Measurements from ENCODE around the gene NRP1. TPM values are rescaled to one million over a fixed set of nuclear protein-coding genes. Genes with fewer than 3 reads are reported as not detected.

NRP1 gene
- total and polyA plus RNA-seq, 4 donors: 18.5 to 188 (median 71.7) TPM

GRCh38 chr10:33179067-33179466, 155.4 kb downstream of the NRP1 start:
- no peak for TF ChIP-seq CTCF (IDR thresholded peaks at IDR 0.05; ENCODE audit: control extremely low read depth, extremely low read depth)
- no peak overlapping the region for H3K4me3 ChIP-seq
- H3K27me3 ChIP-seq (ENCODE audit: control insufficient read depth in 3 of 3, insufficient read depth in 3 of 3, low read length in 2 of 3): no peaks in the 10 kb centered on the region
- no peak overlapping the region for H3K9ac ChIP-seq (ENCODE audit: insufficient read depth in 1 of 2, low read length in 2 of 2)
- H3K4me1 ChIP-seq (ENCODE audit: control insufficient read depth in 5 of 5, insufficient read depth in 5 of 5, low read length in 5 of 5): peaks cover 0 to 3% (median 0%) of the 10 kb centered on the region in 5 donors
- peaks cover 10 to 34% (median 26%) of the 10 kb centered on the region in 4 donors for H3K36me3 ChIP-seq (ENCODE audit: control insufficient read depth in 4 of 4, insufficient read depth in 4 of 4, low read length in 4 of 4)
- no peak for ATAC-seq (ENCODE audit: insufficient read depth, low FRiP score)
- H3K27ac ChIP-seq (ENCODE audit: low read depth in 1 of 2, low read length in 1 of 2): peak overlapping the region in 1 of 2 donors; percentile 49
- H3K9me3 ChIP-seq (ENCODE audit: control insufficient read depth in 4 of 4, insufficient read depth in 3 of 4, low read length in 3 of 4): no peaks in the 10 kb centered on the region
- 64 to 77% methylated on average over 8 of the region's 8 CpGs for WGBS, 2 donors
- no peak for DNase-seq

- WGBS, 2 donors: 58 to 81% methylated on average over 3 of the region's 3 CpGs
- DNase-seq: no peak
These were observed 156.3 kb downstream of the NRP1 start for GRCh38 chr10:33178026-33178755.

GRCh38 chr10:33176688-33177087, 157.8 kb downstream of the NRP1 start:
- no peaks in the 10 kb centered on the region for H3K9me3 ChIP-seq (ENCODE audit: control insufficient read depth in 4 of 4, insufficient read depth in 3 of 4, low read length in 3 of 4)
- H3K27me3 ChIP-seq (ENCODE audit: control insufficient read depth in 3 of 3, insufficient read depth in 3 of 3, low read length in 2 of 3): no peaks in the 10 kb centered on the region
- H3K36me3 ChIP-seq (ENCODE audit: control insufficient read depth in 4 of 4, insufficient read depth in 4 of 4, low read length in 4 of 4): peaks cover 8 to 28% (median 18%) of the 10 kb centered on the region in 4 donors
- peaks cover 0 to 3% (median 0%) of the 10 kb centered on the region in 5 donors for H3K4me1 ChIP-seq (ENCODE audit: control insufficient read depth in 5 of 5, insufficient read depth in 5 of 5, low read length in 5 of 5)
- no peak for TF ChIP-seq CTCF (IDR thresholded peaks at IDR 0.05; ENCODE audit: control extremely low read depth, extremely low read depth)
- DNase-seq: no peak
- 78 to 86% methylated on average over 2 of the region's 2 CpGs for WGBS, 2 donors
- ATAC-seq (ENCODE audit: insufficient read depth, low FRiP score): no peak
- H3K9ac ChIP-seq (ENCODE audit: insufficient read depth in 1 of 2, low read length in 2 of 2): no peak overlapping the region
- no peak overlapping the region for H3K27ac ChIP-seq (ENCODE audit: low read depth in 1 of 2, low read length in 1 of 2)
- no peak overlapping the region for H3K4me3 ChIP-seq

More at GRCh38 chr10:33178026-33178755, 156.3 kb downstream of the NRP1 start:
- no peak for ATAC-seq (ENCODE audit: insufficient read depth, low FRiP score)
- H3K9ac ChIP-seq (ENCODE audit: insufficient read depth in 1 of 2, low read length in 2 of 2): no peak overlapping the region
- no peaks in the 10 kb centered on the region for H3K27me3 ChIP-seq (ENCODE audit: control insufficient read depth in 3 of 3, insufficient read depth in 3 of 3, low read length in 2 of 3)
- H3K27ac ChIP-seq (ENCODE audit: low read depth in 1 of 2, low read length in 1 of 2): no peak overlapping the region
- H3K4me3 ChIP-seq: no peak overlapping the region
- no peaks in the 10 kb centered on the region for H3K9me3 ChIP-seq (ENCODE audit: control insufficient read depth in 4 of 4, insufficient read depth in 3 of 4, low read length in 3 of 4)
- peaks cover 10 to 34% (median 23%) of the 10 kb centered on the region in 4 donors for H3K36me3 ChIP-seq (ENCODE audit: control insufficient read depth in 4 of 4, insufficient read depth in 4 of 4, low read length in 4 of 4)
- TF ChIP-seq CTCF (IDR thresholded peaks at IDR 0.05; ENCODE audit: control extremely low read depth, extremely low read depth): no peak
- peaks cover 0 to 3% (median 0%) of the 10 kb centered on the region in 5 donors for H3K4me1 ChIP-seq (ENCODE audit: control insufficient read depth in 5 of 5, insufficient read depth in 5 of 5, low read length in 5 of 5)

Measured in lung (tissue), 12 donors.